ENCODE data around the gene SCARB2.

DNA sequence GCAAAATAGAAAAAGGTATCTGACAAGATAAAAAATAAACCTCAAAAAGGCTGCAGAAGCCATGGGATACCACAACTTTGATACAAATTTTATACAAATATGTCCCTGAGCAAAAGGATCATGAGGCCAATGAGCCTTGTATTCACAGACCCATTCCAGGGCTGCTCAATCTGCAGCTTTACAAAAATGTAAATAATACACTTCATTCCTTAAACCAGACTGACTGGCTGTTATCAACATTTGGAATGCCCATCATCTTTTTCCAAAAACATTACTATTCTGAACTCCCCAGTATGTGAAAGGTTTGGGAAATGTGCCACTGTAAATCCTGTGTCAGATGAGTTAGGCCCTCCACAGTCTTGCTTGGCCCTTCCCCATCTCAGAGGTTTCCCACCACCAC, 25.5 kb downstream of the SCARB2 start:
- TF ChIP-seq, protein P1, sequence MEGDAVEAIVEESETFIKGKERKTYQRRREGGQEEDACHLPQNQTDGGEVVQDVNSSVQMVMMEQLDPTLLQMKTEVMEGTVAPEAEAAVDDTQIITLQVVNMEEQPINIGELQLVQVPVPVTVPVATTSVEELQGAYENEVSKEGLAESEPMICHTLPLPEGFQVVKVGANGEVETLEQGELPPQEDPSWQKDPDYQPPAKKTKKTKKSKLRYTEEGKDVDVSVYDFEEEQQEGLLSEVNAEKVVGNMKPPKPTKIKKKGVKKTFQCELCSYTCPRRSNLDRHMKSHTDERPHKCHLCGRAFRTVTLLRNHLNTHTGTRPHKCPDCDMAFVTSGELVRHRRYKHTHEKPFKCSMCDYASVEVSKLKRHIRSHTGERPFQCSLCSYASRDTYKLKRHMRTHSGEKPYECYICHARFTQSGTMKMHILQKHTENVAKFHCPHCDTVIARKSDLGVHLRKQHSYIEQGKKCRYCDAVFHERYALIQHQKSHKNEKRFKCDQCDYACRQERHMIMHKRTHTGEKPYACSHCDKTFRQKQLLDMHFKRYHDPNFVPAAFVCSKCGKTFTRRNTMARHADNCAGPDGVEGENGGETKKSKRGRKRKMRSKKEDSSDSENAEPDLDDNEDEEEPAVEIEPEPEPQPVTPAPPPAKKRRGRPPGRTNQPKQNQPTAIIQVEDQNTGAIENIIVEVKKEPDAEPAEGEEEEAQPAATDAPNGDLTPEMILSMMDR (conservative IDR thresholded peaks at IDR 0.05; ENCODE audit: low read depth in 2 of 2) = no peak
- TF ChIP-seq EZH2 (IDR thresholded peaks at IDR 0.05; ENCODE audit: low read depth, unreplicated experiment) (no peak), NANOG (IDR thresholded peaks at IDR 0.05; ENCODE audit: borderline replicate concordance) (no peak), POLR2AphosphoS5 (IDR thresholded peaks at IDR 0.05; ENCODE audit: low read depth) (no peak), EZH2phosphoT487 (IDR thresholded peaks at IDR 0.05; ENCODE audit: unreplicated experiment) (no peak), ZNF114 (CRISPR knock-in tag; IDR thresholded peaks at IDR 0.05) (no peak)
